NB4 (cell line): ENCODE results near the gene STOX2.

ENCODE experiments used
- CTCF ChIP-seq: IDR thresholded peaks from one replicate; pipeline ENCODE4 v1.5.1; 2012; ENCODE audit warnings: low read depth, low read length
- MAX ChIP-seq: IDR thresholded peaks from 2 replicates; pipeline ENCODE4 v1.6.1; 2011; ENCODE audit warnings: low read depth, low read length
- MYC ChIP-seq: IDR thresholded peaks from 2 replicates; pipeline ENCODE4 v1.6.1; 2011; ENCODE audit warnings: low read depth, low read length
- POLR2A ChIP-seq: IDR thresholded peaks from 2 replicates; pipeline ENCODE4 v1.6.1; 2011; ENCODE audit warnings: mild to moderate bottlenecking; ENCODE audit not compliant: insufficient read length; ENCODE audit errors: extremely low read depth

GRCh38 chr4:184059099-184059498, 154.0 kb downstream of the STOX2 start:
- TF ChIP-seq POLR2A (no peak), CTCF (no peak), MYC (no peak), MAX (no peak)
